Right atrium auricular region (tissue), 2 donors: ENCODE results near the gene CAMTA1. TPM values are rescaled to one million over a fixed set of nuclear protein-coding genes. Genes with fewer than 3 reads are reported as not detected.

Experiments
- DNase-seq: peaks from one replicate; pipeline ENCODE4 v3.0.0-alpha.2; 2019; ENCODE audit warnings: low spot score
- H3K27ac ChIP-seq, 2 donors: fragments of 200-600 bp; sonication (generic); 1 replicate in 1 of 2; 2 replicates in 1 of 2; pipeline ENCODE4 v1.5.1; 2016 to 2019
- H3K27me3 ChIP-seq, 2 donors: fragments of 200-600 bp; sonication (generic); one replicate each; pipeline versions ENCODE4 v1.5.1 to v1.6.0; 2017 to 2019
- H3K36me3 ChIP-seq: fragments of 200-600 bp; sonication (generic); one replicate; pipeline ENCODE4 v1.5.1; 2016
- H3K4me1 ChIP-seq, 2 donors: fragments of 200-600 bp; sonication (generic); one replicate each; pipeline versions ENCODE4 v1.5.1 to v1.6.0; 2017 to 2019
- H3K4me3 ChIP-seq, 2 donors: fragments of 200-600 bp; sonication (generic); 1 replicate in 1 of 2; 2 replicates in 1 of 2; pipeline ENCODE4 v1.5.1; 2017 to 2019; ENCODE audit warnings: mild to moderate bottlenecking in 1 of 2, moderate library complexity in 1 of 2
- H3K9me3 ChIP-seq, 2 donors: fragments of 200-600 bp; sonication (generic); one replicate each; pipeline ENCODE4 v1.5.1; 2019
- CTCF ChIP-seq, 2 donors: fragments of 200-600 bp; sonication (generic); IDR thresholded peaks; one replicate each; pipeline ENCODE4 v1.5.1; 2019; ENCODE audit warnings: antibody characterized with exemption in 2 of 2
- total RNA-seq, 2 donors: library from RNA; depleted of rRNA; stranded (reverse); fragments of >200 nt; gene quantifications; one replicate each; pipeline ENCODE4 v1.1.0, GENCODE V29; 2016

Gene CAMTA1
- total RNA-seq, 2 donors from 2014 or later: 132 to 190 TPM

- no peak for TF ChIP-seq CTCF (IDR thresholded peaks at IDR 0.05)
- Histone ChIP-seq H3K27ac (no peak overlapping the region), H3K9me3 (no peaks in the 10 kb centered on the region), H3K4me3 (no peak overlapping the region), H3K27me3 (no peaks in the 10 kb centered on the region), H3K4me1 (no peaks in the 10 kb centered on the region), H3K36me3 (no peaks in the 10 kb centered on the region)
- DNase-seq: no peak
Observed at GRCh38 chr1:6899621-6900020, 114.4 kb downstream of the CAMTA1 start.

GRCh38 chr1:6902153-6902552, 116.9 kb downstream of the CAMTA1 start:
- H3K27me3 ChIP-seq: no peaks in the 10 kb centered on the region
- TF ChIP-seq CTCF (IDR thresholded peaks at IDR 0.05): no peak

GRCh38 chr1:6904476-6905170, 119.4 kb downstream of the CAMTA1 start:
- Histone ChIP-seq H3K4me1 (no peaks in the 10 kb centered on the region), H3K27me3 (no peaks in the 10 kb centered on the region), H3K27ac (no peak overlapping the region), H3K4me3 (no peak overlapping the region), H3K9me3 (no peaks in the 10 kb centered on the region), H3K36me3 (no peaks in the 10 kb centered on the region)
- no peak for TF ChIP-seq CTCF (IDR thresholded peaks at IDR 0.05)
- no peak for DNase-seq

More at GRCh38 chr1:6902153-6902552, 116.9 kb downstream of the CAMTA1 start:
- no peak for DNase-seq
- no peaks in the 10 kb centered on the region for H3K9me3 ChIP-seq
- H3K4me3 ChIP-seq: no peak overlapping the region
- H3K27ac ChIP-seq: no peak overlapping the region
- H3K4me1 ChIP-seq: no peaks in the 10 kb centered on the region
- H3K36me3 ChIP-seq: no peaks in the 10 kb centered on the region

DNA sequence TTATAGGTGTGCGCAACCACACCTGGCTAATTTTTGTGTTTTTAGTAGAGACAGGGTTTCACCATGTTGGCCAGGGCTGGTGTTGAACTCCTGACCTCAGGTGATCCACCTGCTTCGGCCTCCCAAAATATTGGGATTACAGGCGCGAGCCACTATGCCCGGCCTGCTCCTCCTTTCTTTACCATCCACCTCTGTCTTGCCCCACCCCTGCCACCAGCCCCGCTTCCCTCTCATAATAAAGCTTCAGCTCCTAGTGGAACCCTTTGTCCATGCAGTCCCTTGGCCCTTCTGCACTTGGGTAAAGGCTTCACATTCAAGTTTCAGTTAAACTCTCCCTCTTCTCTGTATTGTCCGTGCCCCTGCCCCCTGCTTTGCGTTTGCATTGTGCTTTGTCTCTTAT, 120.1 kb downstream of the CAMTA1 start:
- Histone ChIP-seq H3K9me3 (no peaks in the 10 kb centered on the region), H3K27me3 (no peaks in the 10 kb centered on the region), H3K27ac (no peak overlapping the region), H3K36me3 (no peaks in the 10 kb centered on the region), H3K4me3 (no peak overlapping the region), H3K4me1 (no peaks in the 10 kb centered on the region)
- no peak for DNase-seq
- TF ChIP-seq CTCF (IDR thresholded peaks at IDR 0.05): no peak

GRCh38 chr1:6905790-6906189, 120.5 kb downstream of the CAMTA1 start:
- H3K9me3 ChIP-seq: no peaks in the 10 kb centered on the region
- H3K27me3 ChIP-seq: no peaks in the 10 kb centered on the region
- H3K27ac ChIP-seq: no peak overlapping the region
- no peak overlapping the region for H3K4me3 ChIP-seq
- H3K36me3 ChIP-seq: no peaks in the 10 kb centered on the region
- TF ChIP-seq CTCF (IDR thresholded peaks at IDR 0.05): no peak
- DNase-seq: no peak
- no peaks in the 10 kb centered on the region for H3K4me1 ChIP-seq

- no peak overlapping the region for H3K27ac ChIP-seq
Observed at GRCh38 chr1:6906783-6907182, 121.5 kb downstream of the CAMTA1 start.

More at GRCh38 chr1:6906783-6907182, 121.5 kb downstream of the CAMTA1 start:
- no peaks in the 10 kb centered on the region for H3K9me3 ChIP-seq
- H3K36me3 ChIP-seq: no peaks in the 10 kb centered on the region
- no peaks in the 10 kb centered on the region for H3K27me3 ChIP-seq
- no peak for TF ChIP-seq CTCF (IDR thresholded peaks at IDR 0.05)
- DNase-seq: no peak
- H3K4me1 ChIP-seq: no peaks in the 10 kb centered on the region
- no peak overlapping the region for H3K4me3 ChIP-seq
